HepG2 (cell line): ENCODE data around the gene FSIP1. TPM values are rescaled to one million over a fixed set of nuclear protein-coding genes. Genes with fewer than 3 reads are reported as not detected.

Source experiments
- ATAC-seq: fragments of 200-7000 bp; cut with Tn5 transposase; 3 replicates; pipeline ENCODE4 v1.9.1; 2020; ENCODE audit warnings: mild to moderate bottlenecking, moderate library complexity
- BruUV-seq: library from RNA; stranded (reverse); fragments of 400-500 nt; replicated peaks from 2 replicates; lab custom pipeline; 2021; lab: Mats Ljungman, UMichigan
- CTCF ChIA-PET: fragments of 300-600 bp; formaldehyde crosslinking; extraction: SDS; loops from one replicate; lab custom pipeline; 2021; ENCODE audit warnings: low total read pairs, inconsistent platforms, low intra/inter-chr PET ratio; lab: Yijun Ruan, JAX
- POLR2A ChIA-PET: fragments of 350-600 bp; sonication (Branson Sonifier 250); formaldehyde crosslinking; loops from one replicate; lab custom pipeline; 2020; ENCODE audit warnings: antibody characterized with exemption, inconsistent platforms; lab: Yijun Ruan, JAX
- DNase-seq: peaks from one replicate; pipeline ENCODE4 v3.0.0-alpha.2; 2015; ENCODE audit warnings: low spot score
- FAIRE-seq: peaks from 3 replicates; lab custom pipeline; 2011; peaks lifted over from hg19 to GRCh38; lab: Jason Lieb, UNC
- H2AFZ ChIP-seq: one replicate; pipeline ENCODE4 v1.6.1; 2011; ENCODE audit warnings: low read length, inconsistent platforms
- H3K27ac ChIP-seq: fragments of 300-600 bp; 3 replicates; pipeline ENCODE4 v1.8.0; 2011; ENCODE audit warnings: mixed run types, mild to moderate bottlenecking, mixed read lengths, low read length, inconsistent platforms; ENCODE audit not compliant: insufficient read depth; ENCODE audit errors: extremely low read length
- H3K27me3 ChIP-seq, 2 experiments: fragments of 200-600 bp in 1 of 2; 2 replicates in 1 of 2; 3 replicates in 1 of 2; pipeline versions ENCODE4 v1.6.0 to v1.8.0; 2011; ENCODE audit warnings: low read length in 2 of 2, mild to moderate bottlenecking in 2 of 2, moderate library complexity in 2 of 2, inconsistent platforms in 1 of 2; ENCODE audit not compliant: insufficient read depth in 2 of 2, control insufficient read depth in 1 of 2
- H3K36me3 ChIP-seq, 2 experiments: fragments of 200-600 bp in 1 of 2; replicated peaks in 1 of 2; 2 replicates in 1 of 2; 3 replicates in 1 of 2; pipeline versions ENCODE4 v1.5.1 to v1.8.0; 2011; ENCODE audit warnings: low read length in 2 of 2, inconsistent platforms in 1 of 2; ENCODE audit not compliant: insufficient read depth in 2 of 2, control insufficient read depth in 1 of 2
- H3K4me1 ChIP-seq: 2 replicates; pipeline ENCODE4 v1.5.1; 2012; ENCODE audit warnings: low read length, inconsistent platforms; ENCODE audit not compliant: insufficient read depth
- H3K4me2 ChIP-seq: 2 replicates; pipeline ENCODE4 v1.6.0; 2011; ENCODE audit warnings: low read depth, low read length, inconsistent platforms
- H3K4me3 ChIP-seq, 3 experiments: fragments of 200-600 bp in 1 of 3; sonication (generic), shearing (Covaris generic) in 1 of 3; replicated peaks in 1 of 3; 2 replicates each; pipeline ENCODE4 v1.5.1; 2011 to 2016; ENCODE audit warnings: low read length in 3 of 3, inconsistent platforms in 2 of 3, low read depth in 2 of 3, mild to moderate bottlenecking in 2 of 3, control low read depth in 1 of 3, mixed read lengths in 1 of 3; ENCODE audit not compliant: insufficient read depth in 1 of 3
- H3K79me2 ChIP-seq: one replicate; pipeline ENCODE4 v1.6.1; 2011; ENCODE audit warnings: low read length, inconsistent platforms; ENCODE audit not compliant: insufficient read depth
- H3K9ac ChIP-seq: 2 replicates; pipeline ENCODE4 v1.6.0; 2011; ENCODE audit warnings: mild to moderate bottlenecking, low read depth, low read length, inconsistent platforms; ENCODE audit not compliant: insufficient read depth
- H3K9me3 ChIP-seq: 2 replicates; pipeline ENCODE4 v1.5.1; 2012; ENCODE audit warnings: mild to moderate bottlenecking, low read length
- H4K20me1 ChIP-seq: 2 replicates; pipeline ENCODE4 v1.6.0; 2011; ENCODE audit warnings: inconsistent platforms, mild to moderate bottlenecking, low read length, moderate library complexity; ENCODE audit not compliant: insufficient read depth
- AHR ChIP-seq: IDR thresholded peaks from 2 replicates; pipeline ENCODE4 v1.6.1; 2018; ENCODE audit warnings: missing genetic modification reagents, missing compliant biosample characterization
- ATF4 ChIP-seq, 2 experiments: fragments of 450-650 bp in 1 of 2; sonication (generic) in 1 of 2; formaldehyde crosslinking; IDR thresholded peaks; 2 replicates each; pipeline versions ENCODE4 v1.5.0 to v1.8.0; 2020 to 2022; ENCODE audit warnings: mild to moderate bottlenecking in 1 of 2, missing genetic modification reagents in 1 of 2
- GLMP ChIP-seq: sonication (generic); formaldehyde crosslinking; IDR thresholded peaks from 2 replicates; pipeline ENCODE4 v1.9.0; 2021; ENCODE audit warnings: missing genetic modification reagents, mild to moderate bottlenecking, borderline replicate concordance
- GTF2F1 ChIP-seq: fragments of 150-350 bp; IDR thresholded peaks from 2 replicates; pipeline ENCODE4 v1.6.1; 2014; ENCODE audit warnings: low read length
- HMG20A ChIP-seq: IDR thresholded peaks from 2 replicates; pipeline ENCODE4 v1.6.1; 2016; ENCODE audit warnings: borderline replicate concordance
- MLLT10 ChIP-seq: sonication (generic); formaldehyde crosslinking; IDR thresholded peaks from 2 replicates; pipeline ENCODE4 v1.4.0; 2020; ENCODE audit warnings: missing genetic modification reagents
- MZF1 ChIP-seq: sonication (generic); formaldehyde crosslinking; IDR thresholded peaks from 2 replicates; pipeline ENCODE4 v1.8.1; 2023; ENCODE audit warnings: mild to moderate bottlenecking, missing genetic modification reagents, borderline replicate concordance
- TBX2 ChIP-seq: sonication (generic); formaldehyde crosslinking; IDR thresholded peaks from 2 replicates; pipeline ENCODE4 v1.5.0; 2020; ENCODE audit warnings: missing genetic modification reagents, mild to moderate bottlenecking, borderline replicate concordance
- TEF ChIP-seq: sonication (generic); formaldehyde crosslinking; IDR thresholded peaks from 2 replicates; pipeline ENCODE4 v1.5.0; 2020; ENCODE audit warnings: missing genetic modification reagents
- ZFP90 ChIP-seq: sonication (generic); formaldehyde crosslinking; IDR thresholded peaks from 2 replicates; pipeline ENCODE4 v1.8.0; 2022; ENCODE audit warnings: missing genetic modification reagents, mild to moderate bottlenecking, inconsistent platforms, borderline replicate concordance
- ZFP91 ChIP-seq: sonication (generic); formaldehyde crosslinking; IDR thresholded peaks from 2 replicates; pipeline ENCODE4 v1.9.0; 2022; ENCODE audit warnings: missing genetic modification reagents, mild to moderate bottlenecking, borderline replicate concordance
- ZIK1 ChIP-seq: sonication (generic); formaldehyde crosslinking; IDR thresholded peaks from 2 replicates; pipeline ENCODE4 v1.5.0; 2020; ENCODE audit warnings: mild to moderate bottlenecking, low read depth, missing genetic modification reagents, borderline replicate concordance
- ZNF17 ChIP-seq: sonication (generic); formaldehyde crosslinking; IDR thresholded peaks from 2 replicates; pipeline ENCODE4 v1.5.0; 2020; ENCODE audit warnings: mild to moderate bottlenecking, missing genetic modification reagents
- ZNF235 ChIP-seq: sonication (generic); formaldehyde crosslinking; IDR thresholded peaks from 2 replicates; pipeline ENCODE4 v1.8.1; 2023; ENCODE audit warnings: mild to moderate bottlenecking, missing genetic modification reagents, borderline replicate concordance
- ZNF253 ChIP-seq: sonication (generic); formaldehyde crosslinking; IDR thresholded peaks from 2 replicates; pipeline ENCODE4 v1.8.0; 2022; ENCODE audit warnings: mild to moderate bottlenecking, missing genetic modification reagents, borderline replicate concordance
- ZNF292 ChIP-seq: sonication (generic); formaldehyde crosslinking; IDR thresholded peaks from 2 replicates; pipeline ENCODE4 v1.8.1; 2022; ENCODE audit warnings: mild to moderate bottlenecking, low read depth, missing genetic modification reagents, borderline replicate concordance
- ZNF331 ChIP-seq: sonication (generic); formaldehyde crosslinking; IDR thresholded peaks from 2 replicates; pipeline ENCODE4 v1.4.0; 2020; ENCODE audit warnings: missing genetic modification reagents
- ZNF350 ChIP-seq: sonication (generic); formaldehyde crosslinking; IDR thresholded peaks from 2 replicates; pipeline ENCODE4 v1.4.0; 2020; ENCODE audit warnings: mild to moderate bottlenecking, low read depth, missing genetic modification reagents, borderline replicate concordance
- ZNF546 ChIP-seq: sonication (generic); formaldehyde crosslinking; conservative IDR thresholded peaks from 2 replicates; pipeline ENCODE4 v1.8.1; 2023; ENCODE audit warnings: mild to moderate bottlenecking, missing genetic modification reagents
- ZNF615 ChIP-seq: sonication (generic); formaldehyde crosslinking; IDR thresholded peaks from 2 replicates; pipeline ENCODE4 v1.5.0; 2020; ENCODE audit warnings: mild to moderate bottlenecking, missing genetic modification reagents, borderline replicate concordance
- WGBS: methylation state at CpG from one replicate; pipeline ENCODE4 v1.1.6; 2017; ENCODE audit warnings: low lambda C conversion rate; 5-methylcytosine and 5-hydroxymethylcytosine counted together
- in situ Hi-C: cut with HindIII; loops from 2 replicates; pipeline ENCODE4 v1.10.0; 2017; ENCODE audit warnings: low pct_unique_long_range_greater_than_20kb; ENCODE audit not compliant: extremely low pct_ligation_motif_present
- intact Hi-C: fragments of 100-400 bp; cut with micrococcal nuclease; formaldehyde crosslinking; loops from one replicate; pipeline ENCODE4 v1.10.0; 2022; ENCODE audit not compliant: unreplicated experiment
- polyA plus RNA-seq, 8 experiments: library from polyadenylated mRNA; depleted of rRNA in 3 of 8; stranded (reverse) in 7 of 8; unstranded in 1 of 8; fragments of >200 nt; fragmentation: Illumina TruSeq in 4 of 8; extraction: Trizol in 4 of 8; gene quantifications; 2 replicates each; pipeline versions ENCODE4 v1.2.1 to v1.2.3, GENCODE V29; 2011 to 2016; ENCODE audit warnings: low read depth in 4 of 8, missing spikeins in 1 of 8, mixed read lengths in 1 of 8; ENCODE audit not compliant: insufficient read depth in 1 of 8
- total RNA-seq, 5 experiments: library from RNA; depleted of rRNA; stranded (reverse); fragments of >200 nt; fragmentation: Illumina TruSeq; extraction: Trizol; gene quantifications; 2 replicates each; pipeline ENCODE4 v1.2.3, GENCODE V29; 2016; ENCODE audit warnings: low read depth in 1 of 5

Gene FSIP1
- total and polyA plus RNA-seq, 2 of the 13 experiments (the other 11 are each of a cell fraction or from before 2014, with no cell fraction given) = 0.18 TPM; not detected in 1

GRCh38 chr15:39628546-39629257, 153.9 kb downstream of the FSIP1 start:
- no peak for FAIRE-seq
- Histone ChIP-seq H3K9me3 (no peaks in the 10 kb centered on the region), H3K4me1 (peaks cover 54% of the 10 kb centered on the region), H3K4me2 (0 out of 2 replicates have a peak overlapping the region, but pooled peaks have one; percentile 21)
- ATAC-seq = no peak
- no peak for TF ChIP-seq ATF4 (CRISPR knock-in tag; IDR thresholded peaks at IDR 0.05)
- TF ChIP-seq MLLT10 (CRISPR knock-in tag) = no peak
- no peak for TF ChIP-seq TEF (CRISPR knock-in tag)
- TF ChIP-seq ZNF17 = no peak
- TF ChIP-seq ZFP91 (CRISPR knock-in tag) = no peak
- TF ChIP-seq ZNF235 (CRISPR knock-in tag) = no peak
- TF ChIP-seq ZNF253 (CRISPR knock-in tag) = no peak
- TF ChIP-seq GTF2F1 = no peak
- no peak for TF ChIP-seq HMG20A (CRISPR knock-in tag)
- no peak for TF ChIP-seq ZFP90 (CRISPR knock-in tag)
- TF ChIP-seq MZF1 (CRISPR knock-in tag) = no peak
- no peak for TF ChIP-seq ZNF615
- TF ChIP-seq TBX2 (CRISPR knock-in tag) = no peak
- TF ChIP-seq ZNF350 (CRISPR knock-in tag) = no peak
- TF ChIP-seq ZNF546 (CRISPR knock-in tag) = no peak
- TF ChIP-seq AHR (CRISPR knock-in tag) = no peak
- TF ChIP-seq ZIK1 = no peak
- TF ChIP-seq GLMP (CRISPR knock-in tag) = no peak
- no peak for TF ChIP-seq ZNF292 (CRISPR knock-in tag)
- TF ChIP-seq ZNF331 = no peak
- TF ChIP-seq, all 625 proteins: peak for 0
- intact Hi-C loops (no loop called here), in situ Hi-C loops (no loop called here)
- ChIA-PET CTCF (no interaction called here), POLR2A (no interaction called here)
- Histone ChIP-seq H3K27ac (no peak overlapping the region), H3K79me2 (no peaks in the 10 kb centered on the region), H3K27me3 (peaks cover 0 to 3% of the 10 kb centered on the region in 2 experiments; a peak in 1 of 5 replicates), H3K9ac (no peak overlapping the region), H4K20me1 (no peaks in the 10 kb centered on the region), H2AFZ (no peak overlapping the region), H3K4me3 (no peak overlapping the region), H3K36me3 (no peaks in the 10 kb centered on the region)
- no peak for DNase-seq
- no TSS peak for BruUV-seq
- WGBS = 53% methylated on average over 9 of the region's 9 CpGs
